ENCODE data around the gene PLCZ1. TPM values are rescaled to one million over a fixed set of nuclear protein-coding genes. Genes with fewer than 3 reads are reported as not detected.

Gene PLCZ1
- total RNA-seq, 2 experiments from 2014 or later: not detected

DNA sequence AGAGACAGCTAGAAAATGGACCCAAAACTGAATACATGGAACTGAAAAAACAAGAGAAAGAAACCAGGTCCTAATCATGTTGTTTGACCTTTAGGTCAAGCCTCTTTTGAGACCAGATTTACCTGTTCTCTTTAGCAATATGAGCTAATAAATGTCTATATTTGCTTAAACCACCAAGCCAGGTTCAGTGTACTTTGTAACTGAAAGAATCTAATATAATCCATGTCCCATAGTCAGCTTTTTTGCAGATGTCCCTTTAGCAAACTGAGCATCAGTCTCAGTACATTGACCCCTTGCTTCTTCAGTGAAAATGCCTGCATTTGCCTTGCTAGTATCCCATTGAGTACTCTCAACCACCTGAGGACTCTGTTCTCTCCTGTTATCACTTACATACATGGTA lies 61.7 kb downstream of the PLCZ1 start:
- POLR2A ChIA-PET: no interaction called here
- no peak for DNase-seq
- H3K27ac Mint-ChIP-seq: no peak overlapping the region
- TF ChIP-seq, protein P1, sequence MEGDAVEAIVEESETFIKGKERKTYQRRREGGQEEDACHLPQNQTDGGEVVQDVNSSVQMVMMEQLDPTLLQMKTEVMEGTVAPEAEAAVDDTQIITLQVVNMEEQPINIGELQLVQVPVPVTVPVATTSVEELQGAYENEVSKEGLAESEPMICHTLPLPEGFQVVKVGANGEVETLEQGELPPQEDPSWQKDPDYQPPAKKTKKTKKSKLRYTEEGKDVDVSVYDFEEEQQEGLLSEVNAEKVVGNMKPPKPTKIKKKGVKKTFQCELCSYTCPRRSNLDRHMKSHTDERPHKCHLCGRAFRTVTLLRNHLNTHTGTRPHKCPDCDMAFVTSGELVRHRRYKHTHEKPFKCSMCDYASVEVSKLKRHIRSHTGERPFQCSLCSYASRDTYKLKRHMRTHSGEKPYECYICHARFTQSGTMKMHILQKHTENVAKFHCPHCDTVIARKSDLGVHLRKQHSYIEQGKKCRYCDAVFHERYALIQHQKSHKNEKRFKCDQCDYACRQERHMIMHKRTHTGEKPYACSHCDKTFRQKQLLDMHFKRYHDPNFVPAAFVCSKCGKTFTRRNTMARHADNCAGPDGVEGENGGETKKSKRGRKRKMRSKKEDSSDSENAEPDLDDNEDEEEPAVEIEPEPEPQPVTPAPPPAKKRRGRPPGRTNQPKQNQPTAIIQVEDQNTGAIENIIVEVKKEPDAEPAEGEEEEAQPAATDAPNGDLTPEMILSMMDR (IDR thresholded peaks at IDR 0.05): no peak
- H3K9me3 Mint-ChIP-seq: no peaks in the 10 kb centered on the region
- intact Hi-C loops (cut with micrococcal nuclease): no loop called here
- H3K27me3 Mint-ChIP-seq: no peaks in the 10 kb centered on the region
- CTCF ChIA-PET: no interaction called here
- H3K36me3 Mint-ChIP-seq (ENCODE audit: low read depth): no peaks in the 10 kb centered on the region
- H3K4me1 Mint-ChIP-seq (ENCODE audit: low read depth): no peaks in the 10 kb centered on the region
- H3K4me3 Mint-ChIP-seq: no peak overlapping the region
- ATAC-seq: no peak

DNA sequence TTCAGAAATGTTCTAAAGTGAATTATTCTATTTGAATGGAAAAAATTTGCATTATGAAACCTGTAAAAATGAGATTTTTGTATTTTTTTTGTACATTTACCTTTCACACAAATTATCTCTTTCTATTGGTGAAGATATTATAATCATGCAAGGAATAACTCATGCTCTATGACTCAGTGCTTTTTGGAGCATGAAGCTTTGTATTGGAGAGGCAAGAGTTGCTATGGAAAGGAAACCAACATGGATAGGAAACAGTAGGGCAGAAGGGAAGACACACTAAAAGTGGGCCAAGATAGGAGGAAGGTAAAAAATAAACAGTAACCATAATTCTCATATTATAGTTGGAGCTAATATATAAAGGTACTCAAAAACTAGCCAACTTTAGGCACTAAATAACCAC lies 79.0 kb downstream of the PLCZ1 start:
- no peaks in the 10 kb centered on the region for H3K4me1 Mint-ChIP-seq (ENCODE audit: low read depth)
- ChIA-PET CTCF (no interaction called here), POLR2A (no interaction called here)
- no peaks in the 10 kb centered on the region for H3K27me3 Mint-ChIP-seq
- DNase-seq: no peak
- TF ChIP-seq, protein P1 (IDR thresholded peaks at IDR 0.05): no peak
- intact Hi-C loops (cut with micrococcal nuclease): no loop called here
- H3K36me3 Mint-ChIP-seq (ENCODE audit: low read depth): no peaks in the 10 kb centered on the region
- no peak for ATAC-seq
- H3K27ac Mint-ChIP-seq: no peak overlapping the region
- H3K9me3 Mint-ChIP-seq: peaks cover 24% of the 10 kb centered on the region
- no peak overlapping the region for H3K4me3 Mint-ChIP-seq

DNA sequence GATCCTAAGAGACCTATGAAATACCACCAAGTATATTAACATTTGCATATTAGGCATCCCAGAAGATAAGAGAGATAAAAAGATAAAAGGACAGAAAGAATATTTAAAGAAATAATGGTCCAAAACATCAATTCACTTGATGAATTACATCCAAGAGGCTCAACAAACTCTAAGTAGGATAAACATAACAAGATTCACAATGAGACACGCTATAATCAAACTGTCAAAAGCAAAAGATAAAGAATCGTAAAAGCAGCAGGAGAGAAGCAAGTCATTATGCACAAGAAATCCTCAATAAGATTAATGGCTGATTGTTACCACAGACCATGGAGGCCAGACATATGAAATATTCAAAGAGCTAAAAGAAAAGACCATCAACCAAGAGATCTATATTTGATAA lies 79.6 kb downstream of the PLCZ1 start:
- no peaks in the 10 kb centered on the region for H3K4me1 Mint-ChIP-seq (ENCODE audit: low read depth)
- peaks cover 23% of the 10 kb centered on the region for H3K9me3 Mint-ChIP-seq
- no peak for ATAC-seq
- no peaks in the 10 kb centered on the region for H3K36me3 Mint-ChIP-seq (ENCODE audit: low read depth)
- intact Hi-C loops (cut with micrococcal nuclease): no loop called here
- POLR2A ChIA-PET: no interaction called here
- TF ChIP-seq, protein P1 (IDR thresholded peaks at IDR 0.05): no peak
- no peak for DNase-seq
- no peaks in the 10 kb centered on the region for H3K27me3 Mint-ChIP-seq
- H3K4me3 Mint-ChIP-seq: no peak overlapping the region
- CTCF ChIA-PET: no interaction called here
- H3K27ac Mint-ChIP-seq: no peak overlapping the region

- POLR2A ChIA-PET: no interaction called here
- intact Hi-C loops (cut with micrococcal nuclease): no loop called here
- ATAC-seq: no peak
These were observed 82.5 kb downstream of the PLCZ1 start for GRCh38 chr12:18655351-18655750.

DNA sequence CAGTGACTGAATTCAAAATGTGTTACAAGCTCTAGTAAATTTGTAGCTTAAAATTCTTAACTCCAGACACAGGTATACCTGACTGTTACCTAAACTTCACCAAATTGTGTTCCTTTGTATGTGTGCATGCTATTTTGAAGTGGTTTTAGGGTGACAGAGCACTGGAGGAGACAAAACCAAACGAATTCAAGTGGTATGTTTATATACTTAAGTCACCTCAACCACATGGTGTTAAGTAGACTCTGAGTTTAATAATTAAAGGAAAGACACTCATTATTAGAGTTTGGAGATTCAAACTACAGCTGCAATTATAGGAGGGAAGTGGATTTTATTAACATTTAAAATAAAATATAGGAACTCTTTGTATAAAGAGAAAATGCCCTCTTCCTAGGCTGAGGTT lies 84.3 kb downstream of the PLCZ1 start:
- no peaks in the 10 kb centered on the region for H3K27me3 Mint-ChIP-seq
- TF ChIP-seq, protein P1 (IDR thresholded peaks at IDR 0.05): no peak
- H3K9me3 Mint-ChIP-seq: peaks cover 12% of the 10 kb centered on the region
- DNase-seq (no peak), ATAC-seq (no peak)
- ChIA-PET POLR2A (no interaction called here), CTCF (no interaction called here)
- no peaks in the 10 kb centered on the region for H3K36me3 Mint-ChIP-seq (ENCODE audit: low read depth)
- no peak overlapping the region for H3K4me3 Mint-ChIP-seq
- H3K4me1 Mint-ChIP-seq (ENCODE audit: low read depth): no peaks in the 10 kb centered on the region
- intact Hi-C loops (cut with micrococcal nuclease): no loop called here
- no peak overlapping the region for H3K27ac Mint-ChIP-seq

More at GRCh38 chr12:18655351-18655750, 82.5 kb downstream of the PLCZ1 start:
- H3K4me1 Mint-ChIP-seq (ENCODE audit: low read depth): no peaks in the 10 kb centered on the region
- H3K27me3 Mint-ChIP-seq: no peaks in the 10 kb centered on the region
- H3K4me3 Mint-ChIP-seq: no peak overlapping the region
- TF ChIP-seq, protein P1 (IDR thresholded peaks at IDR 0.05): no peak
- H3K36me3 Mint-ChIP-seq (ENCODE audit: low read depth): no peaks in the 10 kb centered on the region
- no peak overlapping the region for H3K27ac Mint-ChIP-seq
- CTCF ChIA-PET: no interaction called here
- no peak for DNase-seq
- H3K9me3 Mint-ChIP-seq: peaks cover 16% of the 10 kb centered on the region

All from activated CD8-positive, alpha-beta T cell treated with anti-CD3 and anti-CD28 coated beads for 36 hours (primary cell).